ENCODE measurements around the gene BSX. TPM values are rescaled to one million over a fixed set of nuclear protein-coding genes. Genes with fewer than 3 reads are reported as not detected.

Gene BSX
- total RNA-seq, 1 donor from 2014 or later: not detected

DNA sequence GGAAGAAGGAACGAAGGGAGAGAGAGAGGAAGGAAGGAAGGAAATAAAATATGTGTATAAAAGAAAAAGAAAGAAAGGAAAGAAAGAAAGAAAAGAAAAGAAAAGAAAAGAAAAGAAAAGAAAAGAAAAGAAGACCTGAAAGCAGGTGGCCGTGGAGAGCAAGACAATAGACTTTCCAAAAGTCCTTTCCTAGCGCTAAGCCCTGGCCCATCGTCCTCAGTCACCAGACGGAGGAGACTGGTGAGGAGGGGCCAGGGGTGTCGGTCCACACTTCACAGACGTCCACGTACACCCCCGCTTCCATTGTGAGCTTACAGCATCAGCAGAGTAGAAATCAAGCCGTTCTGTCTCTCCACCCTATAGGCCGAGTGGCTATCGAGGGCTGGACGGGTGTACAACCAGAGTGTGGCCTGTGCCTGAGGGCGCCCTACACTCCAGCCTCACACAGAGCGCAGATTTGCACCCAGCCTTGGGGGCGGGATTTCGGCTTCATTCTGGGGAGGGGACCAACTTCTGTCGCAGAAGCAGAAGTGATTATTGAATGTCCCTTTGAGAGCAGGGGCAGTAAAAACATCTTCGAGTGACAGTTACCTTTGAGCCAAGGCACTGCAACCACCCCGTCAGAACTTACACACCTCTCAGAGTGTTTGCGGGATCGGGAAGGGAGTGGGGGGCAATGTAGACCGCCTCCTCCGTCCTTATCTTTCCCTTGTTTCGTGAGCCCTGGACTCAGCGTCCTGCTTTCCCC is 2.0 kb upstream of the BSX start:
- H3K27ac Mint-ChIP-seq: no peak overlapping the region
- DNase-seq (ENCODE audit: extremely low spot score, unreplicated experiment): no peak
- H3K4me1 Mint-ChIP-seq (ENCODE audit: unreplicated experiment): peaks cover 5% of the 10 kb centered on the region
- peaks cover 98% of the 10 kb centered on the region for H3K27me3 Mint-ChIP-seq
- no peaks in the 10 kb centered on the region for H3K9me3 Mint-ChIP-seq
- TF ChIP-seq, protein P1, sequence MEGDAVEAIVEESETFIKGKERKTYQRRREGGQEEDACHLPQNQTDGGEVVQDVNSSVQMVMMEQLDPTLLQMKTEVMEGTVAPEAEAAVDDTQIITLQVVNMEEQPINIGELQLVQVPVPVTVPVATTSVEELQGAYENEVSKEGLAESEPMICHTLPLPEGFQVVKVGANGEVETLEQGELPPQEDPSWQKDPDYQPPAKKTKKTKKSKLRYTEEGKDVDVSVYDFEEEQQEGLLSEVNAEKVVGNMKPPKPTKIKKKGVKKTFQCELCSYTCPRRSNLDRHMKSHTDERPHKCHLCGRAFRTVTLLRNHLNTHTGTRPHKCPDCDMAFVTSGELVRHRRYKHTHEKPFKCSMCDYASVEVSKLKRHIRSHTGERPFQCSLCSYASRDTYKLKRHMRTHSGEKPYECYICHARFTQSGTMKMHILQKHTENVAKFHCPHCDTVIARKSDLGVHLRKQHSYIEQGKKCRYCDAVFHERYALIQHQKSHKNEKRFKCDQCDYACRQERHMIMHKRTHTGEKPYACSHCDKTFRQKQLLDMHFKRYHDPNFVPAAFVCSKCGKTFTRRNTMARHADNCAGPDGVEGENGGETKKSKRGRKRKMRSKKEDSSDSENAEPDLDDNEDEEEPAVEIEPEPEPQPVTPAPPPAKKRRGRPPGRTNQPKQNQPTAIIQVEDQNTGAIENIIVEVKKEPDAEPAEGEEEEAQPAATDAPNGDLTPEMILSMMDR (conservative IDR thresholded peaks at IDR 0.05): no peak
- H3K36me3 Mint-ChIP-seq: no peaks in the 10 kb centered on the region
- H3K4me3 Mint-ChIP-seq: peak overlapping the region; percentile 70

GRCh38 chr11:122979815-122980595 is 1.6 kb downstream of the BSX start:
- TF ChIP-seq, protein P1 (conservative IDR thresholded peaks at IDR 0.05): no peak
- peak overlapping the region; percentile 39 for H3K4me3 Mint-ChIP-seq
- H3K9me3 Mint-ChIP-seq: no peaks in the 10 kb centered on the region
- no peak for DNase-seq (ENCODE audit: extremely low spot score, unreplicated experiment)
- peaks cover 19% of the 10 kb centered on the region for H3K4me1 Mint-ChIP-seq (ENCODE audit: unreplicated experiment)
- no peaks in the 10 kb centered on the region for H3K36me3 Mint-ChIP-seq
- no peak overlapping the region for H3K27ac Mint-ChIP-seq
- H3K27me3 Mint-ChIP-seq: peaks cover 99% of the 10 kb centered on the region

DNA sequence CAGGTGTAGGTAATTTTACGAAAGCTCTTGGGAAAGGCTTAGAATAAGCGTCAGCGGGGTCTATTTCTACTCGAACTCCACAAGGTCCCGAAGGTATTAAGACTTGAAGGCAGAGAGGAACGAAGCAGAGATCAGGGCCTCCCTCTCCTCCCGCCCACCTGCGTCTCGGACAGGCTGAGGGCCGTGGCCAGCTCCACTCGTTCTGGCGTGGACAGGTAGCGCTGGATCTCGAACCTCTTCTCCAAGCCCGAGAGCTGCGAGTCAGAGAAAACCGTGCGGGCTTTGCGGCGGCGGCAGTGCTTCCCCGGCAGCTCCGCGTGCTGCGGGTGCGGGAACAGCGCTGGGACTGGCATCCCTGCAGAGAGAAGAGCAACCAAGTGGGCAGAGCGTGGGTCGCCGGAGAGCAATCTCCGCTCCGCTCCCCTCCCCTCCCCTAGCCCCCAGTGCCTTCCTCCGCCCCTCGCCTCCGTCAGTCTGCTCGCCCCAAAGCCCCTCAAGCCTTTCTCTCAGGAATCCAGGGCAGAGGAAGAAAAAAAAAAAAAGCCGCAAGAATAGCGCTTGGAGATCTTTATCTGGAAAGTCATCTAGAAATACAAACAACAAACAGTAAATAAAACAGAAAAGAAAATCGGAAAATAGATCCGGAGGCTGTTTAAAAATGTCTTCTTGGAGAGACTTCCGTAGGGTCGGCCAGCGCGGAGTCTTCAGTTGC is 2.4 kb downstream of the BSX start:
- Mint-ChIP-seq H3K27me3 (peaks cover 99% of the 10 kb centered on the region), H3K4me3 (peak overlapping the region; percentile 39), H3K4me1 (ENCODE audit: unreplicated experiment) (peaks cover 19% of the 10 kb centered on the region), H3K36me3 (no peaks in the 10 kb centered on the region), H3K27ac (no peak overlapping the region), H3K9me3 (no peaks in the 10 kb centered on the region)
- TF ChIP-seq, protein P1 (conservative IDR thresholded peaks at IDR 0.05): no peak
- DNase-seq (ENCODE audit: extremely low spot score, unreplicated experiment): no peak

- DNase-seq (ENCODE audit: extremely low spot score, unreplicated experiment): no peak
- H3K4me3 Mint-ChIP-seq: peak overlapping the region; percentile 6
- H3K27ac Mint-ChIP-seq: no peak overlapping the region
- TF ChIP-seq, protein P1 (conservative IDR thresholded peaks at IDR 0.05): no peak
- H3K36me3 Mint-ChIP-seq: no peaks in the 10 kb centered on the region
- H3K27me3 Mint-ChIP-seq: peaks cover 99% of the 10 kb centered on the region
- H3K9me3 Mint-ChIP-seq: no peaks in the 10 kb centered on the region
- peaks cover 19% of the 10 kb centered on the region for H3K4me1 Mint-ChIP-seq (ENCODE audit: unreplicated experiment)
Observed at GRCh38 chr11:122978299-122978620, 3.4 kb downstream of the BSX start.

DNA sequence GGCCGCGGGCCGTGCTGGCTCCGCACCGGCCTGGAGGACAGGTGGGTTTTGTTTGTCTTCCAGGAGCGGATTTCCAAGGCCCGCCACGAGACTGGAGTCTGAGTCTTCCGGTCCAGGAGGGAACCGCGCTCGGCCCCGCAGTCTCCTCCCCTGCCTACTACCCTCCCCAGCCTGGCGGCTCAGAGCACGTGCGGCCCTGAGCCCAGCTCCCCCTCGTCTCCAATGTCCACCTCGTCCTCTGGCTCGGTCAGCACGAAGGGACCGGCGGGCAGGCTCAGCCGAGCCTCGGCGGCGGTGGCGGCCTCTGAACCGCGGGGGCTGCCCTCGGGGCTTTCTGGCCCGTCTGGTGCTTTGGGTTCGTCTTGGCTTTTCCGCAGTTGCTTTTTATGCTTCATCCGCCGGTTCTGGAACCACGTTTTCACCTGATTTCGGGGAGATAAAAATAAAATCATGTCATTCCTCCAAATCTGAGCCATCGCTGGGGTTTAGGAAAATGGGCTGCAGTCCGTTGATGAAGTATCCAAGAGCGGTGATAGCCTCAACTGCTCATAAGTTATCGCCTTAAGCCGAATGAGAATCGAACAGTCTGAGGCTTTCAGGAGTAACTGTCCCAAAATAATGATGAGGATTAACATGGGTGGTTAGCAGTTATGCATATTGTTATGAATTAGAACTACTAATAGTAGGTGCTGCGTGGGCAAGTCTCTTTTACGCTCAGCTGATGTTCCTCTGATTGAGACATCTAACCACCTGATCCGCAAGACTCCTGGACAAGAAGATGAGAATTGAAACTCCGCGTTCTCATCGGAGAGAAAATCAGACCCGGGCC is 4.0 kb downstream of the BSX start:
- Mint-ChIP-seq H3K4me3 (peak overlapping the region; percentile 6), H3K27me3 (peaks cover 99% of the 10 kb centered on the region), H3K9me3 (no peaks in the 10 kb centered on the region), H3K27ac (no peak overlapping the region), H3K36me3 (no peaks in the 10 kb centered on the region), H3K4me1 (ENCODE audit: unreplicated experiment) (peaks cover 19% of the 10 kb centered on the region)
- DNase-seq (ENCODE audit: extremely low spot score, unreplicated experiment): no peak
- TF ChIP-seq, protein P1 (conservative IDR thresholded peaks at IDR 0.05): no peak

Data from type B pancreatic cell (in vitro differentiated cells).